Spleen (tissue), 11 donors: ENCODE results near the gene COQ8A. TPM values are rescaled to one million over a fixed set of nuclear protein-coding genes. Genes with fewer than 3 reads are reported as not detected.
"Not testable (repeated sequence)": the region's sequence is repeated elsewhere in the genome, so short reads cannot be mapped to it uniquely, and the experiment has no call there.

Experiments
- DNase-seq: peaks from one replicate; pipeline ENCODE4 v3.0.0-alpha.2; 2020
- H3K27ac ChIP-seq, 8 donors: fragments of 200-600 bp; sonication (generic) in 7 of 8; 1 replicate in 4 of 8; 2 replicates in 4 of 8; pipeline versions ENCODE4 v1.5.0 to v1.8.0; 2016 to 2021; ENCODE audit warnings: inconsistent platforms in 4 of 8, mild to moderate bottlenecking in 4 of 8, moderate library complexity in 1 of 8
- H3K27me3 ChIP-seq, 7 donors: fragments of 200-600 bp; sonication (generic) in 6 of 7; replicated peaks in 1 of 7; 1 replicate in 4 of 7; 2 replicates in 3 of 7; pipeline versions ENCODE4 v1.5.0 to v1.8.0; 2016 to 2021; ENCODE audit warnings: inconsistent platforms in 3 of 7, mild to moderate bottlenecking in 1 of 7
- H3K36me3 ChIP-seq, 6 donors: fragments of 200-600 bp; sonication (generic) in 5 of 6; 1 replicate in 4 of 6; 2 replicates in 2 of 6; pipeline versions ENCODE4 v1.5.0 to v1.8.0; 2016 to 2021; ENCODE audit warnings: inconsistent platforms in 2 of 6
- H3K4me1 ChIP-seq, 6 donors: fragments of 200-600 bp; sonication (generic) in 5 of 6; 1 replicate in 3 of 6; 2 replicates in 3 of 6; pipeline versions ENCODE4 v1.5.0 to v1.8.0; 2016 to 2021; ENCODE audit warnings: inconsistent platforms in 3 of 6
- H3K4me3 ChIP-seq, 8 donors: fragments of 200-600 bp; sonication (generic) in 7 of 8; 1 replicate in 4 of 8; 2 replicates in 4 of 8; pipeline versions ENCODE4 v1.5.0 to v1.8.0; 2016 to 2021; ENCODE audit warnings: inconsistent platforms in 4 of 8, mild to moderate bottlenecking in 4 of 8, moderate library complexity in 2 of 8
- H3K9me3 ChIP-seq, 8 donors: fragments of 200-600 bp; sonication (generic) in 7 of 8; 1 replicate in 4 of 8; 2 replicates in 4 of 8; pipeline versions ENCODE4 v1.5.0 to v1.8.0; 2016 to 2021; ENCODE audit warnings: inconsistent platforms in 4 of 8
- POLR2A ChIP-seq, 3 donors: fragments of 450-650 bp; IDR thresholded peaks; one replicate each; pipeline ENCODE4 v1.5.1; 2017; ENCODE audit warnings: antibody characterized with exemption in 3 of 3, mild to moderate bottlenecking in 1 of 3
- POLR2AphosphoS5 ChIP-seq, 3 donors: sonication (generic); formaldehyde crosslinking; IDR thresholded peaks; one replicate each; pipeline ENCODE4 v1.5.1; 2017; ENCODE audit warnings: antibody characterized with exemption in 3 of 3
- WGBS, 5 donors: extraction: QIAGEN DNeasy Blood & Tissue Kit in 3 of 5; methylation state at CpG; one replicate each; pipeline versions ENCODE4 v1.1.5 to v1.1.7; 2013 to 2018; 5-methylcytosine and 5-hydroxymethylcytosine counted together
- intact Hi-C: fragments of 100-400 bp; cut with DNase I; formaldehyde crosslinking; loops from one replicate; pipeline ENCODE4 v1.15.0; 2023; ENCODE audit warnings: low total_unique reads
- polyA plus RNA-seq, 3 donors: library from polyadenylated mRNA; stranded (reverse); fragments of 200-250 nt; gene quantifications; one replicate each; pipeline ENCODE4 v1.2.1, GENCODE V29; 2013
- total RNA-seq, 7 donors: library from RNA; depleted of rRNA in 3 of 7; stranded (reverse); fragments of >200 nt in 3 of 7; fragmentation: NEBNext Ultra II Directional in 4 of 7; extraction: Animal tissue kit (Norgen Biotek cat#: 25700) in 4 of 7; gene quantifications; one replicate each; pipeline versions ENCODE4 v1.1.0 to v1.2.1, GENCODE V29; 2016 to 2021
- TF ChIP-seq, protein P1 (sequence below), 11 experiments: fragments of 200-600 bp in 7 of 11; fragments of 450-650 bp in 4 of 11; sonication (generic) in 4 of 11; IDR thresholded peaks in 8 of 11; conservative IDR thresholded peaks in 3 of 11; 1 replicate in 7 of 11; 2 replicates in 4 of 11; pipeline versions ENCODE4 v1.4.0 to v1.8.0; 2016 to 2021; ENCODE audit warnings: antibody characterized with exemption in 11 of 11, inconsistent platforms in 4 of 11, mild to moderate bottlenecking in 1 of 11
- donor health status: healthy with polysubstance abuse.
- donor health status: DM: no; HTN: no; CAD: no; lungs with moderate emphysema.
- donor health status: DM: no; HTN: no; CAD: no.
- donor health status: Bipolar disorder and iron deficiency.
- donor health status: healthy.
- donor health status: DM: no; HTN: no; CAD: no.
- donor health status: DM: yes; HTN: yes; CAD: no.

The COQ8A gene
- total and polyA plus RNA-seq, 10 donors: 31.0 to 59.4 (median 41.2) TPM

DNA sequence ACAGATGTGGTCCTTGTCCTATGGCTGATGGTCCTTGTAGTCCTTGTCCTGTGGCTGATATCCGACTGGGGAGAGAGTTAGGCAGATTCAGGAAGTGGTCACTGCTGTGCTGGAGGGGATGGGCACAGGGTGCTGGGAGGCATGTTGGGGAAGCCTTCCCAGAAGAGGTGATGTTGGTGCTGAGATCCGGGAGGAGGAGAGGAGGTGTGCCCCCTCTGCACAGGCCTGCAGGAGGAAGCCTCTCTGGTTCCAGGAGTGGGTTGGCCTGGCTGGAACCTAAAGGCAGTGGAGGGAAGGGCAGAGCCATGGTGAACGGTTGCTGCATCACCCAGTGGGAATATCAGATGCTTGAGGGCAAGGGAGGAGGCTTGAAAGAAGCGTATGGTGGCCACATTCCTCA is 14.7 kb downstream of the COQ8A start:
- Histone ChIP-seq H3K27me3 (no peaks in the 10 kb centered on the region), H3K4me3 (no peak overlapping the region), H3K36me3 (peaks cover 0 to 18% (median under 1%) of the 10 kb centered on the region in 6 donors), H3K27ac (no peak overlapping the region), H3K9me3 (no peaks in the 10 kb centered on the region), H3K4me1 (peaks cover 0 to 53% (median 2%) of the 10 kb centered on the region in 6 donors)
- TF ChIP-seq POLR2AphosphoS5 (IDR thresholded peaks at IDR 0.05) (no peak), POLR2A (IDR thresholded peaks at IDR 0.05) (no peak)
- TF ChIP-seq, protein P1, sequence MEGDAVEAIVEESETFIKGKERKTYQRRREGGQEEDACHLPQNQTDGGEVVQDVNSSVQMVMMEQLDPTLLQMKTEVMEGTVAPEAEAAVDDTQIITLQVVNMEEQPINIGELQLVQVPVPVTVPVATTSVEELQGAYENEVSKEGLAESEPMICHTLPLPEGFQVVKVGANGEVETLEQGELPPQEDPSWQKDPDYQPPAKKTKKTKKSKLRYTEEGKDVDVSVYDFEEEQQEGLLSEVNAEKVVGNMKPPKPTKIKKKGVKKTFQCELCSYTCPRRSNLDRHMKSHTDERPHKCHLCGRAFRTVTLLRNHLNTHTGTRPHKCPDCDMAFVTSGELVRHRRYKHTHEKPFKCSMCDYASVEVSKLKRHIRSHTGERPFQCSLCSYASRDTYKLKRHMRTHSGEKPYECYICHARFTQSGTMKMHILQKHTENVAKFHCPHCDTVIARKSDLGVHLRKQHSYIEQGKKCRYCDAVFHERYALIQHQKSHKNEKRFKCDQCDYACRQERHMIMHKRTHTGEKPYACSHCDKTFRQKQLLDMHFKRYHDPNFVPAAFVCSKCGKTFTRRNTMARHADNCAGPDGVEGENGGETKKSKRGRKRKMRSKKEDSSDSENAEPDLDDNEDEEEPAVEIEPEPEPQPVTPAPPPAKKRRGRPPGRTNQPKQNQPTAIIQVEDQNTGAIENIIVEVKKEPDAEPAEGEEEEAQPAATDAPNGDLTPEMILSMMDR (IDR thresholded peaks at IDR 0.05 in 8 of 11, conservative IDR thresholded peaks at IDR 0.05 in 3 of 11): no peak
- intact Hi-C loops: no loop called here
- 74 to 92% (median 83%) methylated on average over 4 of the region's 4 CpGs for WGBS, 5 donors
- DNase-seq: no peak

GRCh38 chr1:226955857-226956256 is 15.8 kb downstream of the COQ8A start:
- 95 to 100% (median 97%) methylated on average over 2 of the region's 2 CpGs for WGBS, 5 donors
- H3K27ac ChIP-seq, intact Hi-C loops, H3K9me3 ChIP-seq, H3K27me3 ChIP-seq, DNase-seq, H3K4me3 ChIP-seq: not testable (repeated sequence)
- Histone ChIP-seq H3K36me3 (peaks cover 0 to 16% (median 0%) of the 10 kb centered on the region in 6 donors), H3K4me1 (peaks cover 0 to 42% (median 2%) of the 10 kb centered on the region in 6 donors)

- intact Hi-C loops: no loop called here
- 94 to 96% (median 95%) methylated on average over 6 of the region's 6 CpGs for WGBS, 5 donors
- H3K27ac ChIP-seq: no peak overlapping the region
- H3K4me3 ChIP-seq: no peak overlapping the region
- peaks cover 0 to 30% (median 0%) of the 10 kb centered on the region in 6 donors for H3K4me1 ChIP-seq
- H3K36me3 ChIP-seq: peaks cover 0 to 25% (median 0%) of the 10 kb centered on the region in 6 donors
- no peaks in the 10 kb centered on the region for H3K9me3 ChIP-seq
- TF ChIP-seq, protein P1 (IDR thresholded peaks at IDR 0.05 in 8 of 11, conservative IDR thresholded peaks at IDR 0.05 in 3 of 11): no peak
- TF ChIP-seq POLR2A (IDR thresholded peaks at IDR 0.05) (no peak), POLR2AphosphoS5 (IDR thresholded peaks at IDR 0.05) (no peak)
- no peak for DNase-seq
- no peaks in the 10 kb centered on the region for H3K27me3 ChIP-seq
Measured at GRCh38 chr1:226956942-226957713, 17.0 kb downstream of the COQ8A start.

DNA sequence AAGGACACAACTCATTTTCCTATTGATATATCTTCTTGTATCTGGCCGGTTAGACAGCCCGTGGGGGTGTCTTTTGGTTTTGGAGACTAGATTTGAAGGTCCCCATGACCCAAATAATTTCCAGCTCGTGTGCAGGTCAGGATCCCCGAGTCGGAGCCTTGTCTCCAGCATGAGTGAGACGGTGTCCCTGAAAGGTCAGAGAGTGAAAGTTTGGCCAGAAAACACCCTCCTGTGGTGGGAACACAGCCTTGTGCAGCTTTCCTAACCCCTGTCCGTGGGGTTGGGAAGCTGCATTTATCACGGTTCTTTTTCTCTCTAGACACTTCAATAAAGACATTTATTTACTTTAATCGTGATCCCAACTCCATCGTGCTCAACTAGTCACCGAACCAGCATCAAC is 17.6 kb downstream of the COQ8A start:
- WGBS, 5 donors: 94 to 98% (median 96%) methylated on average over 11 of the region's 11 CpGs
- no peak for DNase-seq

More for the DNA sequence above, 17.6 kb downstream of the COQ8A start:
- peaks cover 0 to 31% (median 0%) of the 10 kb centered on the region in 6 donors for H3K36me3 ChIP-seq
- no peaks in the 10 kb centered on the region for H3K27me3 ChIP-seq
- H3K27ac ChIP-seq: no peak overlapping the region
- TF ChIP-seq POLR2AphosphoS5 (IDR thresholded peaks at IDR 0.05) (no peak), POLR2A (IDR thresholded peaks at IDR 0.05) (no peak)
- TF ChIP-seq, protein P1 (IDR thresholded peaks at IDR 0.05 in 8 of 11, conservative IDR thresholded peaks at IDR 0.05 in 3 of 11): no peak
- no peaks in the 10 kb centered on the region for H3K9me3 ChIP-seq
- no peak overlapping the region for H3K4me3 ChIP-seq
- intact Hi-C loops: no loop called here
- H3K4me1 ChIP-seq: peaks cover 0 to 29% (median under 1%) of the 10 kb centered on the region in 6 donors
